Measurements from ENCODE around the gene NCOA3. TPM values are rescaled to one million over a fixed set of nuclear protein-coding genes. Genes with fewer than 3 reads are reported as not detected.
A peak's percentile ranks its signal among the peaks of the same experiment; 100 is the strongest.

NCOA3 gene
- total and polyA plus RNA-seq, 2 experiments from 2014 or later: 6.7 to 25.8 TPM

- Histone ChIP-seq H3K4me2 (no peak overlapping the region), H4K20me1 (replicated peaks; ENCODE audit: insufficient read depth) (no peaks in the 10 kb centered on the region), H3K4me1 (ENCODE audit: insufficient read depth) (peaks cover 7% of the 10 kb centered on the region), H3K27me3 (ENCODE audit: insufficient read depth) (no peaks in the 10 kb centered on the region), H2AFZ (no peak overlapping the region), H3K27ac (ENCODE audit: low read depth) (no peak overlapping the region), H3K9me2 (ENCODE audit: insufficient read depth) (0 out of 2 replicates have a peak, but pooled peaks cover 5% of the 10 kb centered on the region), H3K4me3 (no peak overlapping the region), H3K36me3 (ENCODE audit: insufficient read depth) (peaks cover 20% of the 10 kb centered on the region), H3K79me2 (replicated peaks; ENCODE audit: insufficient read depth) (no peaks in the 10 kb centered on the region), H3F3A (replicated peaks; ENCODE audit: low read depth) (no peaks in the 10 kb centered on the region)
- Mint-ChIP-seq H3K27me3 (ENCODE audit: insufficient read depth, low read depth, poor library complexity) (peaks cover 11% of the 10 kb centered on the region), H3K4me3 (no peak overlapping the region), H3K9me3 (peaks cover 38% of the 10 kb centered on the region), H3K36me3 (ENCODE audit: low read depth) (peaks cover 23% of the 10 kb centered on the region; the same call in 2 of the 3 replicates), H3K27ac (no peak overlapping the region), H3K4me1 (peaks cover 39% of the 10 kb centered on the region)
- DNase-seq (ENCODE audit: low spot score): no peak
- TF ChIP-seq ZNF114 (CRISPR knock-in tag; IDR thresholded peaks at IDR 0.05) (no peak), CREB1 (CRISPR knock-in tag; IDR thresholded peaks at IDR 0.05; ENCODE audit: low read depth) (no peak), EZH2 (IDR thresholded peaks at IDR 0.05; ENCODE audit: low read depth, unreplicated experiment) (no peak)
- ATAC-seq: no peak
Measured at GRCh38 chr20:47689731-47690130, 188.0 kb downstream of the NCOA3 start.

DNA sequence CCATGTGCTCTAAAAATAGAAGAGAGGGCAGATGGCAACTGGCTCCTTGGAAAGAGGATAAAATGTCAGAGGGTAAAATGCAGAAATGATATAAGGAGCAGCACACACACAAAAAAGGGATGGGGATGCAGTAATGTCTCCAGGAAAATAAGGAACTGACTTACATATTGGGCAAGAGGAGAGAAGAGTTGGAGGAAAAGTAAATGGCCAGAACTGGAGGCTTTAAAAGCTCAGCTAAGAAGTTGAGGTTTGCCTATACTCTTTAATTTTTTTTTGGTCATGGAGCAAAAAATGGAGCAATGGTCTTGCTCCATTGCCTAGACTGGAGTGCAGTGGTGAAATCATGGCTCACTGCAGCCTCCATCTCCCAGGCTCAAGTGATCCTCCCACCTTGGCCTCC is 189.9 kb downstream of the NCOA3 start:
- H3K4me3 Mint-ChIP-seq: no peak overlapping the region
- peaks cover 35% of the 10 kb centered on the region for H3K4me1 Mint-ChIP-seq
- H3K27me3 Mint-ChIP-seq (ENCODE audit: insufficient read depth, low read depth, poor library complexity): peaks cover 11% of the 10 kb centered on the region
- Histone ChIP-seq H3K4me1 (ENCODE audit: insufficient read depth) (peaks cover 7% of the 10 kb centered on the region), H3F3A (replicated peaks; ENCODE audit: low read depth) (no peaks in the 10 kb centered on the region), H2AFZ (no peak overlapping the region), H3K36me3 (ENCODE audit: insufficient read depth) (peaks cover 20% of the 10 kb centered on the region), H3K4me3 (no peak overlapping the region), H3K27me3 (ENCODE audit: insufficient read depth) (no peaks in the 10 kb centered on the region), H3K4me2 (no peak overlapping the region), H3K9me2 (ENCODE audit: insufficient read depth) (no peaks in the 10 kb centered on the region), H3K79me2 (replicated peaks; ENCODE audit: insufficient read depth) (no peaks in the 10 kb centered on the region), H3K27ac (ENCODE audit: low read depth) (no peak overlapping the region), H4K20me1 (replicated peaks; ENCODE audit: insufficient read depth) (no peaks in the 10 kb centered on the region)
- ATAC-seq (no peak), DNase-seq (ENCODE audit: low spot score) (peak; percentile 63)
- no peak overlapping the region for H3K27ac Mint-ChIP-seq
- H3K36me3 Mint-ChIP-seq (ENCODE audit: low read depth): peaks cover 23% of the 10 kb centered on the region; the same call in 2 of the 3 replicates
- peaks cover 38% of the 10 kb centered on the region for H3K9me3 Mint-ChIP-seq
- no peak for TF ChIP-seq JUNB (IDR thresholded peaks at IDR 0.05; ENCODE audit: unreplicated experiment)
- TF ChIP-seq, protein P1, sequence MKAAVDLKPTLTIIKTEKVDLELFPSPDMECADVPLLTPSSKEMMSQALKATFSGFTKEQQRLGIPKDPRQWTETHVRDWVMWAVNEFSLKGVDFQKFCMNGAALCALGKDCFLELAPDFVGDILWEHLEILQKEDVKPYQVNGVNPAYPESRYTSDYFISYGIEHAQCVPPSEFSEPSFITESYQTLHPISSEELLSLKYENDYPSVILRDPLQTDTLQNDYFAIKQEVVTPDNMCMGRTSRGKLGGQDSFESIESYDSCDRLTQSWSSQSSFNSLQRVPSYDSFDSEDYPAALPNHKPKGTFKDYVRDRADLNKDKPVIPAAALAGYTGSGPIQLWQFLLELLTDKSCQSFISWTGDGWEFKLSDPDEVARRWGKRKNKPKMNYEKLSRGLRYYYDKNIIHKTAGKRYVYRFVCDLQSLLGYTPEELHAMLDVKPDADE (IDR thresholded peaks at IDR 0.05): no peak
- no peak for TF ChIP-seq CTCF (conservative IDR thresholded peaks at IDR 0.05; ENCODE audit: low read depth in 2 of 2)
- TF ChIP-seq, protein P2, sequence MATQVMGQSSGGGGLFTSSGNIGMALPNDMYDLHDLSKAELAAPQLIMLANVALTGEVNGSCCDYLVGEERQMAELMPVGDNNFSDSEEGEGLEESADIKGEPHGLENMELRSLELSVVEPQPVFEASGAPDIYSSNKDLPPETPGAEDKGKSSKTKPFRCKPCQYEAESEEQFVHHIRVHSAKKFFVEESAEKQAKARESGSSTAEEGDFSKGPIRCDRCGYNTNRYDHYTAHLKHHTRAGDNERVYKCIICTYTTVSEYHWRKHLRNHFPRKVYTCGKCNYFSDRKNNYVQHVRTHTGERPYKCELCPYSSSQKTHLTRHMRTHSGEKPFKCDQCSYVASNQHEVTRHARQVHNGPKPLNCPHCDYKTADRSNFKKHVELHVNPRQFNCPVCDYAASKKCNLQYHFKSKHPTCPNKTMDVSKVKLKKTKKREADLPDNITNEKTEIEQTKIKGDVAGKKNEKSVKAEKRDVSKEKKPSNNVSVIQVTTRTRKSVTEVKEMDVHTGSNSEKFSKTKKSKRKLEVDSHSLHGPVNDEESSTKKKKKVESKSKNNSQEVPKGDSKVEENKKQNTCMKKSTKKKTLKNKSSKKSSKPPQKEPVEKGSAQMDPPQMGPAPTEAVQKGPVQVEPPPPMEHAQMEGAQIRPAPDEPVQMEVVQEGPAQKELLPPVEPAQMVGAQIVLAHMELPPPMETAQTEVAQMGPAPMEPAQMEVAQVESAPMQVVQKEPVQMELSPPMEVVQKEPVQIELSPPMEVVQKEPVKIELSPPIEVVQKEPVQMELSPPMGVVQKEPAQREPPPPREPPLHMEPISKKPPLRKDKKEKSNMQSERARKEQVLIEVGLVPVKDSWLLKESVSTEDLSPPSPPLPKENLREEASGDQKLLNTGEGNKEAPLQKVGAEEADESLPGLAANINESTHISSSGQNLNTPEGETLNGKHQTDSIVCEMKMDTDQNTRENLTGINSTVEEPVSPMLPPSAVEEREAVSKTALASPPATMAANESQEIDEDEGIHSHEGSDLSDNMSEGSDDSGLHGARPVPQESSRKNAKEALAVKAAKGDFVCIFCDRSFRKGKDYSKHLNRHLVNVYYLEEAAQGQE (IDR thresholded peaks at IDR 0.05; ENCODE audit: unreplicated experiment): no peak
- no peak for TF ChIP-seq ZNF331 (CRISPR knock-in tag; IDR thresholded peaks at IDR 0.05; ENCODE audit: low read depth)
- no peak for TF ChIP-seq EZH2 (IDR thresholded peaks at IDR 0.05; ENCODE audit: low read depth, unreplicated experiment)
- no peak for TF ChIP-seq EZH2phosphoT487 (IDR thresholded peaks at IDR 0.05; ENCODE audit: unreplicated experiment)
- TF ChIP-seq STAT1 (IDR thresholded peaks at IDR 0.05; ENCODE audit: unreplicated experiment): no peak

All from GM23338 (cell line).